Choroid plexus epithelial cell (primary cell): ENCODE data around the gene IL5.
"Not testable (repeated sequence)": the region's sequence is repeated elsewhere in the genome, so short reads cannot be mapped to it uniquely, and the experiment has no call there.

Experiments used
- DNase-seq: peaks from one replicate; pipeline ENCODE4 v3.0.0-alpha.2; 2010; ENCODE audit warnings: low read depth
- H3K4me3 ChIP-seq: 2 replicates; pipeline ENCODE4 v1.5.1; 2011; ENCODE audit warnings: low read depth, mild to moderate bottlenecking, control low read depth, low read length, moderate library complexity
- CTCF ChIP-seq: conservative IDR thresholded peaks from 2 replicates; pipeline ENCODE4 v1.5.1; 2011; ENCODE audit warnings: low read depth, mild to moderate bottlenecking, control low read depth, inconsistent platforms, low read length, moderate library complexity

IL5 gene

GRCh38 chr5:132561601-132562000 is 18.3 kb upstream of the IL5 start:
- no peak for DNase-seq
- no peak for TF ChIP-seq CTCF
- H3K4me3 ChIP-seq, result no peak overlapping the region

GRCh38 chr5:132559383-132560060 is 16.2 kb upstream of the IL5 start:
- no peak for DNase-seq
- TF ChIP-seq CTCF, result no peak
- no peak overlapping the region for H3K4me3 ChIP-seq

GRCh38 chr5:132557478-132558172 is 14.3 kb upstream of the IL5 start:
- TF ChIP-seq CTCF, result no peak
- H3K4me3 ChIP-seq, result peak overlapping the region; percentile 87
- peak; percentile 33 for DNase-seq

- DNase-seq, result peak; percentile 92
- TF ChIP-seq CTCF, result no peak
- H3K4me3 ChIP-seq, result peak within 1 kb of the TSS; percentile 87
Measured at GRCh38 chr5:132556763-132557477, 13.6 kb upstream of the IL5 start, which contains the start of gene RAD50. Gene RAD50, plus strand, starts transcription at chr5:132556977. Its CDS starts 348 bp downstream, at chr5:132557325.

- DNase-seq, result no peak
- TF ChIP-seq CTCF, result no peak
- peak overlapping the region; percentile 87 for H3K4me3 ChIP-seq
Measured at GRCh38 chr5:132556153-132556762, 12.9 kb upstream of the IL5 start.

- TF ChIP-seq CTCF, result no peak
- H3K4me3 ChIP-seq, result no peak overlapping the region
- no peak for DNase-seq
Measured at GRCh38 chr5:132549576-132549975, 6.3 kb upstream of the IL5 start.

- not testable (repeated sequence) for H3K4me3 ChIP-seq, DNase-seq
Measured at GRCh38 chr5:132548834-132549233, 5.5 kb upstream of the IL5 start.
